ENCODE measurements around the gene GRPEL1.

GRPEL1 gene

GRCh38 chr4:7030856-7031255 is 37.0 kb downstream of the GRPEL1 start:
- H3K27ac ChIP-seq (replicated peaks): no peak overlapping the region
- TF ChIP-seq POLR2AphosphoS5 (IDR thresholded peaks at IDR 0.05; ENCODE audit: low read depth): no peak
- no peak for TF ChIP-seq CTCF (IDR thresholded peaks at IDR 0.05; ENCODE audit: insufficient read depth, low read length)
- TF ChIP-seq SPI1 (IDR thresholded peaks at IDR 0.05; ENCODE audit: borderline replicate concordance, low read depth): no peak
- TF ChIP-seq, protein P1, sequence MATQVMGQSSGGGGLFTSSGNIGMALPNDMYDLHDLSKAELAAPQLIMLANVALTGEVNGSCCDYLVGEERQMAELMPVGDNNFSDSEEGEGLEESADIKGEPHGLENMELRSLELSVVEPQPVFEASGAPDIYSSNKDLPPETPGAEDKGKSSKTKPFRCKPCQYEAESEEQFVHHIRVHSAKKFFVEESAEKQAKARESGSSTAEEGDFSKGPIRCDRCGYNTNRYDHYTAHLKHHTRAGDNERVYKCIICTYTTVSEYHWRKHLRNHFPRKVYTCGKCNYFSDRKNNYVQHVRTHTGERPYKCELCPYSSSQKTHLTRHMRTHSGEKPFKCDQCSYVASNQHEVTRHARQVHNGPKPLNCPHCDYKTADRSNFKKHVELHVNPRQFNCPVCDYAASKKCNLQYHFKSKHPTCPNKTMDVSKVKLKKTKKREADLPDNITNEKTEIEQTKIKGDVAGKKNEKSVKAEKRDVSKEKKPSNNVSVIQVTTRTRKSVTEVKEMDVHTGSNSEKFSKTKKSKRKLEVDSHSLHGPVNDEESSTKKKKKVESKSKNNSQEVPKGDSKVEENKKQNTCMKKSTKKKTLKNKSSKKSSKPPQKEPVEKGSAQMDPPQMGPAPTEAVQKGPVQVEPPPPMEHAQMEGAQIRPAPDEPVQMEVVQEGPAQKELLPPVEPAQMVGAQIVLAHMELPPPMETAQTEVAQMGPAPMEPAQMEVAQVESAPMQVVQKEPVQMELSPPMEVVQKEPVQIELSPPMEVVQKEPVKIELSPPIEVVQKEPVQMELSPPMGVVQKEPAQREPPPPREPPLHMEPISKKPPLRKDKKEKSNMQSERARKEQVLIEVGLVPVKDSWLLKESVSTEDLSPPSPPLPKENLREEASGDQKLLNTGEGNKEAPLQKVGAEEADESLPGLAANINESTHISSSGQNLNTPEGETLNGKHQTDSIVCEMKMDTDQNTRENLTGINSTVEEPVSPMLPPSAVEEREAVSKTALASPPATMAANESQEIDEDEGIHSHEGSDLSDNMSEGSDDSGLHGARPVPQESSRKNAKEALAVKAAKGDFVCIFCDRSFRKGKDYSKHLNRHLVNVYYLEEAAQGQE (IDR thresholded peaks at IDR 0.05; ENCODE audit: insufficient replicate concordance, low read depth): no peak
- TF ChIP-seq GABPA (IDR thresholded peaks at IDR 0.05; ENCODE audit: low read depth): no peak
- no peak overlapping the region for H3K4me3 ChIP-seq (replicated peaks; ENCODE audit: insufficient read depth, low read length)
- no peak for DNase-seq (ENCODE audit: low read depth in 1 of 2, low spot score in 1 of 2)
- H3K27me3 ChIP-seq (ENCODE audit: insufficient read depth, poor library complexity, severe bottlenecking): no peaks in the 10 kb centered on the region

- Histone ChIP-seq H3K4me3 (replicated peaks; ENCODE audit: insufficient read depth, low read length) (no peak overlapping the region), H3K27ac (replicated peaks) (no peak overlapping the region), H3K27me3 (ENCODE audit: insufficient read depth, poor library complexity, severe bottlenecking) (no peaks in the 10 kb centered on the region)
- TF ChIP-seq, protein P1 (IDR thresholded peaks at IDR 0.05; ENCODE audit: insufficient replicate concordance, low read depth): no peak
- TF ChIP-seq GABPA (IDR thresholded peaks at IDR 0.05; ENCODE audit: low read depth) (no peak), SPI1 (IDR thresholded peaks at IDR 0.05; ENCODE audit: borderline replicate concordance, low read depth) (no peak)
- no peak for DNase-seq (ENCODE audit: low read depth in 1 of 2, low spot score in 1 of 2)
These were observed 37.9 kb downstream of the GRPEL1 start for GRCh38 chr4:7029921-7030320.

DNA sequence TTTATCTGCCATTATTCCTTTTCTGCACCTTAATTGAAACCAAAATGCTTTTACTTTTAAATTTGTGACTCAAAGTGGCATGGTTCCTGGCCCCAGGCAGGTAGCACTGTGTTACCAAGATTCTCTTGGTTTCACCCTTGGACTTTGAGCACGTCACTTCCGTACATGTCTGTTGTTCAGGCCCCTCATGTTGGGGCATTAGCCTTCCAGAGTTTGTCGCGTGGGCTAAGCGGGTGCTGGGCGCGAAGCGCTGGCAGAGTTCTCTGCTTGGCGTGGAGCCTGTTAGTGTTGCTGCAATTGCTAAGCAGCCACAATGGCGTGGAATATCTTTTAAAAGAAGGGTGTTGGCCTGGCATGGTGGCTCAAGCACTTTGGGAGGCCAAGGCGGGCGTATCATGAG is 38.7 kb downstream of the GRPEL1 start:
- DNase-seq (ENCODE audit: low read depth in 1 of 2, low spot score in 1 of 2): no peak
- Histone ChIP-seq H3K27ac (replicated peaks) (no peak overlapping the region), H3K4me3 (replicated peaks; ENCODE audit: insufficient read depth, low read length) (no peak overlapping the region), H3K27me3 (ENCODE audit: insufficient read depth, poor library complexity, severe bottlenecking) (no peaks in the 10 kb centered on the region)
- TF ChIP-seq POLR2AphosphoS5 (IDR thresholded peaks at IDR 0.05; ENCODE audit: low read depth) (no peak), CTCF (IDR thresholded peaks at IDR 0.05; ENCODE audit: insufficient read depth, low read length) (no peak), SPI1 (IDR thresholded peaks at IDR 0.05; ENCODE audit: borderline replicate concordance, low read depth) (no peak)
- TF ChIP-seq, protein P1 (IDR thresholded peaks at IDR 0.05; ENCODE audit: insufficient replicate concordance, low read depth): no peak

DNA sequence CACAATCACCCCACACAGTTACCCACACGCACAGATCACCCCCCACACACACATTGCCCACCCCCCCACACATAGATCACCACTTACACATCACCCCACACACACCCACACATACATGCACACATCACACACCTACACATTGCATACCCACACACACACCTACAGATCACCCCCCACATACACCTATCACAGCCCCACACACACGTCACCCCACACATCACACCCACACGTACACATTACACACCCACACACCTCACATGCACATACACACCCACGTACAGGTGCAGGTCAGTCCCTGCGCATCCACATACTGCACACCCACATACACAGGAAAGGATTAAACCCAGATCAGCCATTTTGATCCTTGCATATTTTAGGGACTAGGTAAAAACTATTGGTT is 40.0 kb downstream of the GRPEL1 start:
- DNase-seq (ENCODE audit: low read depth in 1 of 2, low spot score in 1 of 2): no peak
- H3K27ac ChIP-seq (replicated peaks): no peak overlapping the region
- H3K4me3 ChIP-seq (replicated peaks; ENCODE audit: insufficient read depth, low read length): no peak overlapping the region
- TF ChIP-seq, protein P1 (IDR thresholded peaks at IDR 0.05; ENCODE audit: insufficient replicate concordance, low read depth): no peak
- TF ChIP-seq CTCF (IDR thresholded peaks at IDR 0.05; ENCODE audit: insufficient read depth, low read length) (no peak), SPI1 (IDR thresholded peaks at IDR 0.05; ENCODE audit: borderline replicate concordance, low read depth) (no peak), GABPA (IDR thresholded peaks at IDR 0.05; ENCODE audit: low read depth) (no peak), POLR2AphosphoS5 (IDR thresholded peaks at IDR 0.05; ENCODE audit: low read depth) (no peak)
- no peaks in the 10 kb centered on the region for H3K27me3 ChIP-seq (ENCODE audit: insufficient read depth, poor library complexity, severe bottlenecking)

Measured in HL-60 (cell line).